A549 (cell line): ENCODE measurements around the gene SLC16A7. TPM values are rescaled to one million over a fixed set of nuclear protein-coding genes. Genes with fewer than 3 reads are reported as not detected.

Experiments used
- ATAC-seq, 2 experiments: fragments of 200-7000 bp in 1 of 2; fragments of >200 bp in 1 of 2; cut with Nextera tagmentation in 1 of 2; cut with Tn5 transposase in 1 of 2; 3 replicates each; pipeline versions ENCODE4 v1.8.0 to v1.9.1; 2018 to 2020; ENCODE audit warnings: mild to moderate bottlenecking in 1 of 2, moderate library complexity in 1 of 2
- CTCF ChIA-PET: fragments of 300-600 bp; sonication (Branson Sonifier 250); formaldehyde crosslinking; extraction: SDS; loops from one replicate; lab custom pipeline; 2021; ENCODE audit warnings: antibody characterized with exemption, inconsistent platforms; lab: Yijun Ruan, JAX
- POLR2A ChIA-PET: fragments of 350-600 bp; formaldehyde crosslinking; extraction: SDS; loops from one replicate; lab custom pipeline; 2021; ENCODE audit warnings: antibody characterized with exemption, inconsistent platforms; lab: Yijun Ruan, JAX
- DNase-seq, 2 experiments: peaks; one replicate each; pipeline versions ENCODE4 v3.0.0 to v3.0.0-alpha.2; 2011 to 2016; ENCODE audit warnings: low read depth in 1 of 2, low spot score in 1 of 2
- FAIRE-seq: peaks from 2 replicates; lab custom pipeline; 2011; peaks lifted over from hg19 to GRCh38; lab: Jason Lieb, UNC
- H3K27ac ChIP-seq, 2 experiments: fragments of >200 bp; sonication (Bioruptor Twin); formaldehyde crosslinking; 3 replicates each; pipeline ENCODE4 v1.5.1; 2016 to 2017
- H3K4me1 ChIP-seq: fragments of >200 bp; sonication (Bioruptor Twin); formaldehyde crosslinking; 3 replicates; pipeline ENCODE4 v1.6.1; 2016
- H3K4me2 ChIP-seq: fragments of >200 bp; sonication (Bioruptor Twin); formaldehyde crosslinking; 3 replicates; pipeline ENCODE4 v1.6.1; 2016
- H3K4me3 ChIP-seq: fragments of >200 bp; sonication (Bioruptor Twin); formaldehyde crosslinking; 3 replicates; pipeline ENCODE4 v1.5.1; 2016
- H3K9me3 ChIP-seq: fragments of >200 bp; sonication (Bioruptor Twin); formaldehyde crosslinking; 3 replicates; pipeline ENCODE4 v1.6.1; 2016
- BHLHE40 ChIP-seq: IDR thresholded peaks from 2 replicates; pipeline ENCODE4 v1.6.1; 2012; ENCODE audit warnings: low read depth, low read length, inconsistent platforms
- CBX2 ChIP-seq: fragments of 200-600 bp; sonication (generic); IDR thresholded peaks from 2 replicates; pipeline ENCODE4 v1.6.1; 2016; ENCODE audit warnings: low read depth, mild to moderate bottlenecking, borderline replicate concordance
- CBX8 ChIP-seq: fragments of 200-600 bp; sonication (generic); IDR thresholded peaks from 2 replicates; pipeline ENCODE4 v1.6.1; 2016
- EP300 ChIP-seq, 2 experiments: fragments of >200 bp; sonication (Bioruptor Twin); formaldehyde crosslinking; IDR thresholded peaks; 2 replicates in 1 of 2; 3 replicates in 1 of 2; pipeline ENCODE4 v1.6.1; 2016 to 2017
- FOSB ChIP-seq: fragments of 250-450 bp; sonication (Bioruptor Pico); IDR thresholded peaks from 2 replicates; pipeline ENCODE4 v1.5.0; 2020; ENCODE audit warnings: mild to moderate bottlenecking, moderate library complexity
- FOXS1 ChIP-seq: fragments of 250-450 bp; sonication (Bioruptor Pico); IDR thresholded peaks from 2 replicates; pipeline ENCODE4 v1.5.0; 2020; ENCODE audit warnings: mild to moderate bottlenecking, moderate library complexity
- GATA3 ChIP-seq: IDR thresholded peaks from 2 replicates; pipeline ENCODE4 v1.6.1; 2012; ENCODE audit warnings: borderline replicate concordance
- HEYL ChIP-seq: fragments of 250-450 bp; sonication (Bioruptor Pico); IDR thresholded peaks from 2 replicates; pipeline ENCODE4 v1.8.0; 2021; ENCODE audit warnings: mild to moderate bottlenecking, moderate library complexity
- HOXA7 ChIP-seq: fragments of 250-450 bp; sonication (Bioruptor Pico); IDR thresholded peaks from 2 replicates; pipeline ENCODE4 v1.5.0; 2020; ENCODE audit warnings: mild to moderate bottlenecking, moderate library complexity
- KDM1A ChIP-seq: fragments of 200-600 bp; sonication (generic); IDR thresholded peaks from 2 replicates; pipeline ENCODE4 v1.6.1; 2016; ENCODE audit warnings: low read depth, mild to moderate bottlenecking
- MAZ ChIP-seq: fragments of 150-350 bp; IDR thresholded peaks from 2 replicates; pipeline ENCODE4 v1.6.1; 2014; ENCODE audit warnings: antibody characterized with exemption, low read depth, low read length, borderline replicate concordance
- MYC ChIP-seq: IDR thresholded peaks from 2 replicates; pipeline ENCODE4 v1.6.1; 2012; ENCODE audit warnings: mild to moderate bottlenecking, inconsistent platforms, low read length, improper control_type of control experiment, borderline replicate concordance
- NFE2L2 ChIP-seq: fragments of 150-350 bp; conservative IDR thresholded peaks from 2 replicates; pipeline ENCODE4 v1.6.1; 2014; ENCODE audit warnings: low read length
- NR3C1 ChIP-seq: fragments of >200 bp; sonication (Bioruptor Twin); formaldehyde crosslinking; IDR thresholded peaks from 3 replicates; pipeline ENCODE4 v1.6.1; 2017
- PHF8 ChIP-seq: fragments of 200-600 bp; sonication (generic); IDR thresholded peaks from 2 replicates; pipeline ENCODE4 v1.6.1; 2016; ENCODE audit warnings: low read depth, mild to moderate bottlenecking, antibody characterized with exemption, moderate library complexity, borderline replicate concordance
- RAD21 ChIP-seq, 2 experiments: fragments of >200 bp in 1 of 2; sonication (Bioruptor Twin) in 1 of 2; formaldehyde crosslinking in 1 of 2; IDR thresholded peaks in 1 of 2; conservative IDR thresholded peaks in 1 of 2; 2 replicates in 1 of 2; 3 replicates in 1 of 2; pipeline ENCODE4 v1.6.1; 2012 to 2018; ENCODE audit warnings: inconsistent platforms in 1 of 2
- RARB ChIP-seq: fragments of 250-450 bp; sonication (Bioruptor Pico); IDR thresholded peaks from 2 replicates; pipeline ENCODE4 v1.8.0; 2021; ENCODE audit warnings: mild to moderate bottlenecking, moderate library complexity
- RFX5 ChIP-seq: fragments of 450-650 bp; IDR thresholded peaks from 2 replicates; pipeline ENCODE4 v1.7.1; 2014; ENCODE audit warnings: antibody characterized with exemption, mild to moderate bottlenecking, moderate library complexity
- RNF2 ChIP-seq: fragments of 200-600 bp; sonication (generic); IDR thresholded peaks from 2 replicates; pipeline ENCODE4 v1.6.1; 2016; ENCODE audit warnings: low read depth, mild to moderate bottlenecking, antibody characterized with exemption, moderate library complexity, borderline replicate concordance
- SMC3 ChIP-seq: fragments of >200 bp; sonication (Bioruptor Twin); formaldehyde crosslinking; IDR thresholded peaks from 3 replicates; pipeline ENCODE4 v1.6.1; 2018; ENCODE audit warnings: inconsistent platforms
- SREBF2 ChIP-seq: fragments of 450-650 bp; IDR thresholded peaks from 2 replicates; pipeline ENCODE4 v1.6.1; 2014; ENCODE audit warnings: mild to moderate bottlenecking, moderate library complexity
- TFCP2L1 ChIP-seq: fragments of 250-450 bp; sonication (Bioruptor Pico); IDR thresholded peaks from 2 replicates; pipeline ENCODE4 v1.5.0; 2021; ENCODE audit warnings: mild to moderate bottlenecking
- ZC3H11A ChIP-seq: fragments of 450-650 bp; IDR thresholded peaks from 2 replicates; pipeline ENCODE4 v1.6.1; 2014; ENCODE audit warnings: antibody characterized with exemption, mild to moderate bottlenecking
- ZFP36 ChIP-seq: fragments of 450-650 bp; IDR thresholded peaks from 2 replicates; pipeline ENCODE4 v1.6.1; 2014; ENCODE audit warnings: borderline replicate concordance; ENCODE audit not compliant: partially characterized antibody
- ZNF302 ChIP-seq: fragments of 250-450 bp; sonication (Bioruptor Pico); IDR thresholded peaks from 2 replicates; pipeline ENCODE4 v1.9.0; 2021; ENCODE audit warnings: inconsistent platforms, mild to moderate bottlenecking, moderate library complexity
- ZSCAN20 ChIP-seq: fragments of 250-450 bp; sonication (Bioruptor Pico); IDR thresholded peaks from 2 replicates; pipeline ENCODE4 v1.8.0; 2022; ENCODE audit warnings: mild to moderate bottlenecking, moderate library complexity
- WGBS: methylation state at CpG from one replicate; pipeline ENCODE4 v1.1.6; 2017; ENCODE audit errors: missing lambda C conversion rate; 5-methylcytosine and 5-hydroxymethylcytosine counted together
- polyA plus RNA-seq, 4 experiments: library from polyadenylated mRNA; depleted of rRNA in 3 of 4; stranded (reverse); fragments of >200 nt; fragmentation: RNase III in 1 of 4; extraction: RNeasy Plus Mini Kit Qiagen cat#74134 plus additional on column Dnase treatment in 1 of 4; gene quantifications; 2 replicates in 3 of 4; 3 replicates in 1 of 4; pipeline ENCODE4 v1.2.3, GENCODE V29; 2011 to 2017
- TF ChIP-seq, protein P1 (sequence below): fragments of >200 bp; sonication (Bioruptor Twin); formaldehyde crosslinking; IDR thresholded peaks from 3 replicates; pipeline ENCODE4 v1.5.1; 2016
- TF ChIP-seq, protein P2 (sequence below): fragments of >200 bp; sonication (Bioruptor Twin); formaldehyde crosslinking; IDR thresholded peaks from 3 replicates; pipeline ENCODE4 v1.6.1; 2016
- TF ChIP-seq, protein P3 (sequence below): fragments of 150-350 bp; IDR thresholded peaks from 2 replicates; pipeline ENCODE4 v1.6.1; 2014; ENCODE audit warnings: low read depth, mild to moderate bottlenecking, low read length

SLC16A7 gene
- polyA plus RNA-seq, 2 of the 4 experiments (the other 2 are of a cell fraction) = 0.14 to 0.23 TPM

DNA sequence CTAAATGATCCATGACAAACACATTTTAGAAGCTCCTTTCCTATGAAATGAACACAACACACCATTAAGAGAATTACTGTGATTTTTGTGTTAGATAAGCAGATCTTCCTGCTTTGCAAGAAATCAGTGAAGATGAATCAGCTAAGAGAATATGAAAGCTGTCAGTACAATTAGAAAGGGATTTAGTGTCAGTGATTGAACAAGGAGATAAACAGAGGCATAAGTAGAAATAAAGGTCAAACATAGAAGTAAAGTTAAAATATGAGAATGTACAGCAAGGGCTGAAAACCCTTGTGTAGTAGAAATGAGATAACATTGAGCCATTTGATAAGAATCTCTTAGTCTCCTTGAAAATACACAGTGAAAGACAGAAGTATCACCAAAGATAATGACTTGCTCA, 21.4 kb upstream of the SLC16A7 start:
- no peak for ATAC-seq
- DNase-seq = no peak
- POLR2A ChIA-PET = no interaction called here
- no peaks in the 10 kb centered on the region for H3K9me3 ChIP-seq
- TF ChIP-seq FOXS1 (no peak), NFE2L2 (no peak), MAZ (no peak), ZNF302 (CRISPR knock-in tag) (no peak), RFX5 (no peak), NR3C1 (no peak), HEYL (CRISPR knock-in tag) (no peak)
- TF ChIP-seq, protein P1, sequence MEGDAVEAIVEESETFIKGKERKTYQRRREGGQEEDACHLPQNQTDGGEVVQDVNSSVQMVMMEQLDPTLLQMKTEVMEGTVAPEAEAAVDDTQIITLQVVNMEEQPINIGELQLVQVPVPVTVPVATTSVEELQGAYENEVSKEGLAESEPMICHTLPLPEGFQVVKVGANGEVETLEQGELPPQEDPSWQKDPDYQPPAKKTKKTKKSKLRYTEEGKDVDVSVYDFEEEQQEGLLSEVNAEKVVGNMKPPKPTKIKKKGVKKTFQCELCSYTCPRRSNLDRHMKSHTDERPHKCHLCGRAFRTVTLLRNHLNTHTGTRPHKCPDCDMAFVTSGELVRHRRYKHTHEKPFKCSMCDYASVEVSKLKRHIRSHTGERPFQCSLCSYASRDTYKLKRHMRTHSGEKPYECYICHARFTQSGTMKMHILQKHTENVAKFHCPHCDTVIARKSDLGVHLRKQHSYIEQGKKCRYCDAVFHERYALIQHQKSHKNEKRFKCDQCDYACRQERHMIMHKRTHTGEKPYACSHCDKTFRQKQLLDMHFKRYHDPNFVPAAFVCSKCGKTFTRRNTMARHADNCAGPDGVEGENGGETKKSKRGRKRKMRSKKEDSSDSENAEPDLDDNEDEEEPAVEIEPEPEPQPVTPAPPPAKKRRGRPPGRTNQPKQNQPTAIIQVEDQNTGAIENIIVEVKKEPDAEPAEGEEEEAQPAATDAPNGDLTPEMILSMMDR = no peak
- TF ChIP-seq, all 56 proteins: peak for 0
- no peak for FAIRE-seq
- H3K4me3 ChIP-seq = no peak overlapping the region
- H3K4me1 ChIP-seq = no peaks in the 10 kb centered on the region
- CTCF ChIA-PET = no interaction called here
- no peak overlapping the region for H3K27ac ChIP-seq
- no peak overlapping the region for H3K4me2 ChIP-seq

DNA sequence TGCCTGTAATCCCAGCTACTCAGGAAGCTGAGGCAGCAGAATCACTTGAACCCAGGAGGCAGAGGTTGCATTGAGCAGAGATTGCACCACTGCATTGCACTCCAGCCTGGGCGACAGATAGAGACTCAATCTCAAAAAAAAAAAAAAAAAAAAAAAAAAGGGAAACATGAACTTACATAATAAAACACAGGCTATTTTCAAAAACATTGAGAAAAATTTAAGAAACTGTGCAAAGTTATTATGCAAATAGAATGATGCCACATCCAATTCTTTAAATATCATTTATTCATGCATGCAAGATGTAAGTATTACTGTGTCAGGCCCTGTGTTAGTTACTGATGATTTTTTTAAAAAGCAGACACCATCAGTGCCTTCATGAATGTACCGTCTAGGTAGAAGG, 20.0 kb upstream of the SLC16A7 start:
- TF ChIP-seq RAD21 (conservative IDR thresholded peaks at IDR 0.05 in 1 of 2, IDR thresholded peaks at IDR 0.05 in 1 of 2) (no peak), FOSB (CRISPR knock-in tag) (no peak), ZC3H11A (no peak), MYC (no peak), KDM1A (no peak), EP300 (IDR thresholded peaks at IDR 0.05) (no peak), CBX8 (no peak)
- TF ChIP-seq, protein P2, sequence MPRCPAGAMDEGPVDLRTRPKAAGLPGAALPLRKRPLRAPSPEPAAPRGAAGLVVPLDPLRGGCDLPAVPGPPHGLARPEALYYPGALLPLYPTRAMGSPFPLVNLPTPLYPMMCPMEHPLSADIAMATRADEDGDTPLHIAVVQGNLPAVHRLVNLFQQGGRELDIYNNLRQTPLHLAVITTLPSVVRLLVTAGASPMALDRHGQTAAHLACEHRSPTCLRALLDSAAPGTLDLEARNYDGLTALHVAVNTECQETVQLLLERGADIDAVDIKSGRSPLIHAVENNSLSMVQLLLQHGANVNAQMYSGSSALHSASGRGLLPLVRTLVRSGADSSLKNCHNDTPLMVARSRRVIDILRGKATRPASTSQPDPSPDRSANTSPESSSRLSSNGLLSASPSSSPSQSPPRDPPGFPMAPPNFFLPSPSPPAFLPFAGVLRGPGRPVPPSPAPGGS = no peak
- TF ChIP-seq, protein P3, sequence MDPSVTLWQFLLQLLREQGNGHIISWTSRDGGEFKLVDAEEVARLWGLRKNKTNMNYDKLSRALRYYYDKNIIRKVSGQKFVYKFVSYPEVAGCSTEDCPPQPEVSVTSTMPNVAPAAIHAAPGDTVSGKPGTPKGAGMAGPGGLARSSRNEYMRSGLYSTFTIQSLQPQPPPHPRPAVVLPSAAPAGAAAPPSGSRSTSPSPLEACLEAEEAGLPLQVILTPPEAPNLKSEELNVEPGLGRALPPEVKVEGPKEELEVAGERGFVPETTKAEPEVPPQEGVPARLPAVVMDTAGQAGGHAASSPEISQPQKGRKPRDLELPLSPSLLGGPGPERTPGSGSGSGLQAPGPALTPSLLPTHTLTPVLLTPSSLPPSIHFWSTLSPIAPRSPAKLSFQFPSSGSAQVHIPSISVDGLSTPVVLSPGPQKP = no peak
- Histone ChIP-seq H3K4me3 (no peak overlapping the region), H3K9me3 (no peaks in the 10 kb centered on the region), H3K27ac (no peak overlapping the region), H3K4me1 (no peaks in the 10 kb centered on the region), H3K4me2 (no peak overlapping the region)
- FAIRE-seq (no peak), DNase-seq (no peak), ATAC-seq (no peak)
- 82% methylated on average over 2 of the region's 2 CpGs for WGBS
- CTCF ChIA-PET = no interaction called here
- POLR2A ChIA-PET = no interaction called here

DNA sequence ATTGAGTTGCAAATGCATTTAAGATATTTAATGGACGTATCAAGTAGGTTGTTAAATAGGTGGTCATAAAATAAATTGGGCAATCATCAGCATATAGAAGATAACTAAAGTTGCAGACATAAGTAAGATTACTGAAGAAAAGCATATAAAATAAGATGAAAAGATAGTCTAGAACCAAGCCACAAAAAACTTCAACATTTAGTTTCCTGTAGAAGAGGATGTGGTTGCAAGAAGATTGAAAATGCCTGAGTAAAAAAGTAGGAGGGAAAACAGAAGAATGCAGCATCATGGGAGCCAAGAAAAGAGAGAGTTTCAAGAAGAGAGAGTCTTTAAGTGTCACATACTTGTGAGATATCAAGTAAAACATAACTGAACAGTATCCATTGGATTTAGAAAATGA, 17.6 kb upstream of the SLC16A7 start:
- CTCF ChIA-PET = no interaction called here
- WGBS = 57% methylated on average over 1 of the region's 1 CpG
- ATAC-seq (no peak), FAIRE-seq (no peak), DNase-seq (no peak)
- POLR2A ChIA-PET = no interaction called here
- H3K4me1 ChIP-seq = no peaks in the 10 kb centered on the region
- no peak overlapping the region for H3K4me3 ChIP-seq
- H3K27ac ChIP-seq = no peak overlapping the region
- TF ChIP-seq, protein P1 = no peak
- no peak for TF ChIP-seq PHF8
- TF ChIP-seq, protein P2 = no peak
- no peak for TF ChIP-seq BHLHE40
- no peak for TF ChIP-seq TFCP2L1 (CRISPR knock-in tag)
- TF ChIP-seq RARB (CRISPR knock-in tag) = no peak
- no peak for TF ChIP-seq SREBF2
- TF ChIP-seq ZSCAN20 (CRISPR knock-in tag) = no peak
- no peak for TF ChIP-seq HEYL (CRISPR knock-in tag)
- no peak for TF ChIP-seq RNF2
- TF ChIP-seq SMC3 = no peak
- no peak for TF ChIP-seq ZFP36
- TF ChIP-seq GATA3 = no peak
- no peak for TF ChIP-seq HOXA7 (CRISPR knock-in tag)
- TF ChIP-seq CBX2 = no peak
- no peaks in the 10 kb centered on the region for H3K9me3 ChIP-seq
- H3K4me2 ChIP-seq = no peak overlapping the region
